ENCODE results near the gene HIC1.

Gene HIC1

DNA sequence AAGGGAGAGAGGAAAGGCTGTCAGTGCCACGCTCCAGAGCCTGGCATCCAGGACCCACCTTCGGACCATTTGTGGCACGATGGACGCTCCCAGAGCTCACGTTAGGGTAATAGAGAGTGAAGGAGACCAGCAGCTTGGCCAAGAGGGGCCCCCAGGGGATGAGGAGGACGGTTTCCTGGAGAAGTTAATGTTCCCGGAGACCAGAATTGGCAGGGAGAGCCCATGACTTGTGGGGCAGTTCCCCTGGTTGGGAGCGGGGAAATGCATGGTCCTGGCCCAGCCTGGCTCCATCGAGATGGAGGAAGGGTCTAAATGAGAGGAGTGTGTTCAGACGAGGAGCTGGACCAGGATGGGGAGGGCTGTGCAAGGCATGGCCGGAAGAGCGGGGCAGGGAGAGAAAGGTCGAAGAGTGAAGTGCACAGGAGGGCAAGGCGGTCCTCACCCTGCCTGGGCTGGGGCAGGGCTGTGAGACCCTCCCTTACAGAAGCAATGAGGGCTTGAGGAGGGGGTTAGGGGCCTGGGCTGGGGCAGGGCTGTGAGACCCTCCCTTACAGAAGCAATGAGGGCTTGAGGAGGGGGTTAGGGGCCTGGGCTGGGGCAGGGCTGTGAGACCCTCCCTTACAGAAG is 2.9 kb upstream of the HIC1 start:
- TF ChIP-seq, protein P1, sequence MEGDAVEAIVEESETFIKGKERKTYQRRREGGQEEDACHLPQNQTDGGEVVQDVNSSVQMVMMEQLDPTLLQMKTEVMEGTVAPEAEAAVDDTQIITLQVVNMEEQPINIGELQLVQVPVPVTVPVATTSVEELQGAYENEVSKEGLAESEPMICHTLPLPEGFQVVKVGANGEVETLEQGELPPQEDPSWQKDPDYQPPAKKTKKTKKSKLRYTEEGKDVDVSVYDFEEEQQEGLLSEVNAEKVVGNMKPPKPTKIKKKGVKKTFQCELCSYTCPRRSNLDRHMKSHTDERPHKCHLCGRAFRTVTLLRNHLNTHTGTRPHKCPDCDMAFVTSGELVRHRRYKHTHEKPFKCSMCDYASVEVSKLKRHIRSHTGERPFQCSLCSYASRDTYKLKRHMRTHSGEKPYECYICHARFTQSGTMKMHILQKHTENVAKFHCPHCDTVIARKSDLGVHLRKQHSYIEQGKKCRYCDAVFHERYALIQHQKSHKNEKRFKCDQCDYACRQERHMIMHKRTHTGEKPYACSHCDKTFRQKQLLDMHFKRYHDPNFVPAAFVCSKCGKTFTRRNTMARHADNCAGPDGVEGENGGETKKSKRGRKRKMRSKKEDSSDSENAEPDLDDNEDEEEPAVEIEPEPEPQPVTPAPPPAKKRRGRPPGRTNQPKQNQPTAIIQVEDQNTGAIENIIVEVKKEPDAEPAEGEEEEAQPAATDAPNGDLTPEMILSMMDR (conservative IDR thresholded peaks at IDR 0.05; ENCODE audit: low read depth, low read length): no peak
- H3K9ac ChIP-seq: no peak overlapping the region
- H3K4me1 ChIP-seq (ENCODE audit: low read depth, poor library complexity, severe bottlenecking): no peaks in the 10 kb centered on the region
- H3K27ac ChIP-seq: no peak overlapping the region
- H3K4me3 ChIP-seq (IDR thresholded peaks at IDR 0.05; ENCODE audit: insufficient read depth, low read depth, low read length): no peak overlapping the region
- no peaks in the 10 kb centered on the region for H3K79me2 ChIP-seq (ENCODE audit: insufficient read depth, low read depth)
- H3K36me3 ChIP-seq (ENCODE audit: insufficient read depth): no peaks in the 10 kb centered on the region
- no peak overlapping the region for H2AFZ ChIP-seq (ENCODE audit: low read depth)
- H3K4me2 ChIP-seq: no peak overlapping the region
- peaks cover 7% of the 10 kb centered on the region; the same call in 1 of the 2 replicates for H3K27me3 ChIP-seq (ENCODE audit: insufficient read depth, low read depth)
- no peaks in the 10 kb centered on the region for H4K20me1 ChIP-seq (ENCODE audit: insufficient read depth)

DNA sequence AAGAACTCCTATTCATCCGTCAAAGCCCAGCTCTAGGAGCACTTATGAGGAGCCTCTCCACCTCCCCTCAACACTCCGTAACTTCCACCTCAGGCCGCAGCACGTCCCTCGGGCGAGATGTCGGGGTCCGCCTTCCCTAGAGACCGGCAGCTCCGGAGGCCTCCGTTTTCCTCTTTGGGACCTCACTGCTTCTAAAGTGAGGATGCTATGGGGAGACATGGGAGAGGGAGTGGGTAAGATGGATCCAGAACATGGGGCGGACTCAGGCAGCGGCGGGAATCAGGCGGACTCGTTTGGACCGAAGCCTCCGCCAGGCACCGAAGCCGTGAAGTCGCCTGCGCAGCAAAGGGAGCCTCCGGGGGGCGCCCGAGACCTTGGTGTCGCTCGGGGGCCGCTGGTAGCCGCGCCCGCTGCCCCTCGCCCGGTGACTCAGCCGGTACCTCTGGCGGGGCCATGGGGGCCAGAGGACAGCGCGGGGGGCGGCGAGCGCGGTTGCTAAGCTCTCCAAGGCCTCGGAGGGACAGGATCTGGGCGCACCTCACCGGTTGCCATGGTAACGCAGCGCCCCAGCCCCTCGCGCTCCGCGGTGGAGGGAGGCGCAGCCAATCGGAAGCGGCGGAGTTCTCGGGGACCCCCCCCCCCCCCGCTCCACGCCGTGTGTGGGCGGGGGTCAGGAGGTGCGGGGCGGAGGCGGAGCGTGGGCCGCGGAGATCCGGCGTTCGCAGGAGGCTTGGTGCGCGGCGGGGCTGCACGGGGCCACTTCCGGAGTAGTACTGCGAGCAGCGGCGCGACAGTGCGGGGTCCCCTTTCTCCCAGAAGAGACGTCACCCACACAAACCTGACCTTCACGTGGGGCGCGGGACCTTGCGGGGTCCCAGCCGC is 1.3 kb upstream of the HIC1 start:
- H3K27ac ChIP-seq: no peak overlapping the region
- H2AFZ ChIP-seq (ENCODE audit: low read depth): peak overlapping the region; percentile 49

DNA sequence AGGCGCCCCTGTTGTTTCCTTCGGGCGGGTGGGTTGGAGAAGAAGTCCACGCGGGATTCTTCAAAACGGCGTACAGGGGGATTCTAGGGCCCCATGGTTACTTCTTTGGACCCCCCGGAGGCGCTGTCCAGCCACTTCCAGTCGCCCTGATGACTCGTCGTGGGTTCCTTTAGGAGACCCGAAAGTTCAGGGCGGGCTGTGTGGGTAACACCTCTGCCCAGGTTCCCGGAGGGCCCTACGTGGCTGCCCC is 716 bp upstream of the HIC1 start:
- Histone ChIP-seq H3K4me1 (ENCODE audit: low read depth, poor library complexity, severe bottlenecking) (no peaks in the 10 kb centered on the region), H3K9ac (no peak overlapping the region), H3K4me2 (peak overlapping the region; percentile 76)

More for the DNA sequence above, 1.3 kb upstream of the HIC1 start:
- TF ChIP-seq, protein P1 (conservative IDR thresholded peaks at IDR 0.05; ENCODE audit: low read depth, low read length): peak; percentile 55
- Histone ChIP-seq H3K27me3 (ENCODE audit: insufficient read depth, low read depth) (peaks cover 7% of the 10 kb centered on the region; the same call in 1 of the 2 replicates), H3K9ac (no peak overlapping the region), H3K36me3 (ENCODE audit: insufficient read depth) (no peaks in the 10 kb centered on the region), H3K4me1 (ENCODE audit: low read depth, poor library complexity, severe bottlenecking) (no peaks in the 10 kb centered on the region), H3K4me3 (IDR thresholded peaks at IDR 0.05; ENCODE audit: insufficient read depth, low read depth, low read length) (no peak overlapping the region), H3K79me2 (ENCODE audit: insufficient read depth, low read depth) (no peaks in the 10 kb centered on the region), H4K20me1 (ENCODE audit: insufficient read depth) (no peaks in the 10 kb centered on the region), H3K4me2 (peak overlapping the region; percentile 76)

DNA sequence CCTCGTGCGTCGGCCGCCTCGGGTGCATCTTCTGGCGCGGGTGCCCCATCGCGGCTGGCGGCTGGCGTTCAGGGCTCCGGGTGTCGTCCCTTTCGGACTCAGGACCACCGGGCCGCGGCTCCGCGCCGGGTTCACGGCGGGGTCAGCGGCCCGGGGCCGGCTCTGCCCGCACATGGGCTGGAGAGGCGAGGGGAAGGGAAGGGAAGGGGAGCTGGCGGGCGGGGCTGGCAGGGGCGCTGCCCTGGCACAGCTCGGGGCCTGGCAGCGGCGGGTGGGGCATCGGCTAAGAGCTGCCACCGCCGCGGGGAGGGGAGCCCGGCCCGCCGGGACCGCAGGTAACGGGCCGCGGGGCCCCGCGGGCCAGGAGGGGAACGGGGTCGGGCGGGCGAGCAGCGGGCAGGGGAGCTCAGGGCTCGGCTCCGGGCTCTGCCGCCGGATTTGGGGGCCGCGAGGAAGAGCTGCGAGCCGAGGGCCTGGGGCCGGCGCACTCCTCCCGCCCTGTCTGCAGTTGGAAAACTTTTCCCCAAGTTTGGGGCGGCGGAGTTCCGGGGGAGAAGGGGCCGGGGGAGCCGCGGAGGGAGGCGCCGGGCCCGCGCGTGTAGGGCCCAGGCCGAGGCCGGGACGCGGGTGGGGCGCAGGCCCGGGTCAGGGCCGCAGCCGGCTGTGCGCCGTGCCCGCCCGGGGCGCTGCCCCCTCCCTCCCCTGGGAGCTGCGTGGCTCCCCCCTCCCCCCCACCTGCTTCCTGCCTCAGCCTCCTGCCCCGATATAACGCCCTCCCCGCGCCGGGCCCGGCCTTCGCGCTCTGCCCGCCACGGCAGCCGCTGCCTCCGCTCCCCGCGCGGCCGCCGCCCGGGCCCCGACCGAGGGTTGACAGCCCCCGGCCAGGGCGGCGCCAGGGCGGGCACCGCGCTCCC is 646 bp downstream of the HIC1 start:
- H3K9ac ChIP-seq: peak overlapping the region; percentile 52; the same call in 1 of the 2 replicates
- no peaks in the 10 kb centered on the region for H4K20me1 ChIP-seq (ENCODE audit: insufficient read depth)
- peaks cover 7% of the 10 kb centered on the region; the same call in 1 of the 2 replicates for H3K27me3 ChIP-seq (ENCODE audit: insufficient read depth, low read depth)
- no peaks in the 10 kb centered on the region for H3K36me3 ChIP-seq (ENCODE audit: insufficient read depth)
- no peak overlapping the region for H3K27ac ChIP-seq
- H3K79me2 ChIP-seq (ENCODE audit: insufficient read depth, low read depth): no peaks in the 10 kb centered on the region
- H3K4me1 ChIP-seq (ENCODE audit: low read depth, poor library complexity, severe bottlenecking): no peaks in the 10 kb centered on the region
- H3K4me3 ChIP-seq (IDR thresholded peaks at IDR 0.05; ENCODE audit: insufficient read depth, low read depth, low read length): no peak overlapping the region
- peak overlapping the region; percentile 47 for H2AFZ ChIP-seq (ENCODE audit: low read depth)
- peak overlapping the region; percentile 33; the same call in 1 of the 2 replicates for H3K4me2 ChIP-seq
- TF ChIP-seq, protein P1 (conservative IDR thresholded peaks at IDR 0.05; ENCODE audit: low read depth, low read length): no peak

More for the DNA sequence above, 716 bp upstream of the HIC1 start:
- Histone ChIP-seq H2AFZ (ENCODE audit: low read depth) (peak overlapping the region; percentile 49), H3K79me2 (ENCODE audit: insufficient read depth, low read depth) (no peaks in the 10 kb centered on the region), H3K36me3 (ENCODE audit: insufficient read depth) (no peaks in the 10 kb centered on the region), H4K20me1 (ENCODE audit: insufficient read depth) (no peaks in the 10 kb centered on the region), H3K4me3 (IDR thresholded peaks at IDR 0.05; ENCODE audit: insufficient read depth, low read depth, low read length) (no peak overlapping the region), H3K27me3 (ENCODE audit: insufficient read depth, low read depth) (peaks cover 7% of the 10 kb centered on the region; the same call in 1 of the 2 replicates), H3K27ac (no peak overlapping the region)
- TF ChIP-seq, protein P1 (conservative IDR thresholded peaks at IDR 0.05; ENCODE audit: low read depth, low read length): no peak
